Kidney (tissue), 14 donors: ENCODE results near the gene ZNF318. TPM values are rescaled to one million over a fixed set of nuclear protein-coding genes. Genes with fewer than 3 reads are reported as not detected.

ENCODE experiments used
- DNase-seq, 5 donors: peaks; one replicate each; pipeline ENCODE4 v3.0.0-alpha.2; 2013 to 2020
- FAIRE-seq: peaks from 2 replicates; lab custom pipeline; 2012; peaks lifted over from hg19 to GRCh38; lab: Jason Lieb, UNC
- H3K27ac ChIP-seq, 2 donors: one replicate each; pipeline ENCODE4 v1.7.0; 2013; ENCODE audit warnings: low read depth in 2 of 2, low read length in 2 of 2, inconsistent platforms in 1 of 2
- H3K27me3 ChIP-seq: one replicate; pipeline ENCODE4 v1.7.1; 2013; ENCODE audit warnings: low read length, inconsistent platforms; ENCODE audit not compliant: control insufficient read depth, insufficient read depth
- H3K36me3 ChIP-seq, 3 donors: one replicate each; pipeline versions ENCODE4 v1.7.0 to v1.7.1; 2013; ENCODE audit warnings: low read length in 3 of 3, control low read depth in 1 of 3, inconsistent platforms in 1 of 3; ENCODE audit not compliant: insufficient read depth in 3 of 3, control insufficient read depth in 2 of 3
- H3K4me1 ChIP-seq, 3 donors: one replicate each; pipeline versions ENCODE4 v1.7.0 to v1.7.1; 2013; ENCODE audit warnings: low read length in 3 of 3, inconsistent platforms in 1 of 3, low read depth in 1 of 3; ENCODE audit not compliant: control insufficient read depth in 2 of 3, insufficient read depth in 2 of 3
- H3K4me3 ChIP-seq, 3 donors: one replicate each; pipeline versions ENCODE4 v1.7.0 to v1.8.1; 2013; ENCODE audit warnings: low read length in 3 of 3, control low read depth in 1 of 3, inconsistent platforms in 1 of 3
- H3K9ac ChIP-seq, 3 donors: one replicate each; pipeline versions ENCODE4 v1.7.0 to v1.7.1; 2013; ENCODE audit warnings: low read length in 3 of 3, control low read depth in 1 of 3, inconsistent platforms in 1 of 3
- H3K9me3 ChIP-seq, 3 donors: one replicate each; pipeline versions ENCODE4 v1.7.0 to v1.7.1; 2013; ENCODE audit warnings: low read length in 3 of 3, control low read depth in 1 of 3, inconsistent platforms in 1 of 3; ENCODE audit not compliant: control insufficient read depth in 2 of 3, insufficient read depth in 1 of 3
- intact Hi-C: fragments of 100-400 bp; cut with DNase I; formaldehyde crosslinking; loops from one replicate; pipeline ENCODE4 v1.11.1; 2022
- polyA plus RNA-seq: library from polyadenylated mRNA; stranded (reverse); fragments of 350-450 nt; fragmentation: Illumina TruSeq; extraction: RNeasy Lipid Tissue Mini Kit (QIAGEN cat#74804); gene quantifications from one replicate; pipeline ENCODE4 v1.2.3, GENCODE V29; 2014; ENCODE audit warnings: low read depth, low replicate concordance; ENCODE audit not compliant: insufficient read depth
- total RNA-seq: library from RNA; stranded (reverse); fragmentation: NEBNext Ultra II Directional; extraction: Animal tissue kit (Norgen Biotek cat#: 25700); gene quantifications from one replicate; pipeline ENCODE4 v1.2.1, GENCODE V29; 2021
- TF ChIP-seq, protein P1 (sequence below): IDR thresholded peaks from 3 replicates; pipeline ENCODE4 v1.5.1; 2012; ENCODE audit warnings: mild to moderate bottlenecking, moderate library complexity, borderline replicate concordance; ENCODE audit not compliant: insufficient read depth; ENCODE audit errors: extremely low read depth
- donor health status: control.
- donor health status: control.
- donor health status: control.
- donor health status: control.
- donor health status: control.
- donor health status: DM: yes; HTN: yes; CAD: no.
- donor health status: Normal renal cell carcinoma (clear cell type).

ZNF318 gene
- total and polyA plus RNA-seq, 2 donors from 2014 or later = 5.5 to 13.9 TPM

DNA sequence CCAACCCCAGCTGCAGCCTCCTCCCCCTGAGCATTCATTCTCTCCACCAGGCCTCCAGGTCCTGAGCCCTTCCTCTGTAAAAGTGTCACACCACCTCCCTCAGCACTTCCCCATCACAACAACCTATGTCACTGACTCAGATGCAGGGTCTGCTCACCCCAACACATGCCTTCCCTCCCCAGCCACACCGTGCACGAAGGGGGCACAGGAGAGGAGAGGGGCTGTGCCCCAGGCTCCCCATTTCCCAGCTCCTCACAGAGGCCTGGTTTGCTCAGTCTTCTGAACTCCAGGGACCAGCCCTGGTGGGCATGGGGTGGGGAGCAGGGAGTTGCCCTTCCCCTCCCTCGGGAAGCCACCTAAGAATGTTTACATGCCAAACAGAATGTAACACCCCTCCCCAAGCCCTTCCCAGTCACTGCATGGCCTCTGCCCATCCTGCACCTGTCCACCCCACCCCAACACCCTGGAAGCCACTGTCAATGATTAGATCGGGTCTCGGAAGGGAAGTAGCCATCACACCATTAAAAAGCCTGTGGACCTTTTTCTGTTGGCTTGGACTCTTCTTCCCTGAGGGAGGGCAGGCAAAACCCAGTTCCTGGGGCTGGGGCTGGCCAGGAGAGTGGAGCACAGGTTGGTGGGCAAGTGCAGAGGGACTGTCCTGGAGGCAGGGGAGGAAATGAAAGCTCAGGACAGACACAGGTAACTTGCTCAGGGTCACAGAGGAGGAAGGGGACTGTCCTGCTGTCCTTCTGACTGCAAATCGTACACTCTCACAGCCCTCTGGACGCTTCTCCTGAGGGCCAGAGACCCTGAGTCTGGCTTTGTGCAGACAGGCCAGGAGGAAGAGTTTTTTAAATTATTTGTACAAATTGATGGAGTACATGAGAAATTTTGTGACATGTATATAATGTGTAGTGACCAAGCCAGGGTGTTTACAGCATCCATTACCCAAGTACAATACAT lies 81.4 kb downstream of the ZNF318 start:
- intact Hi-C loops = no loop called here
- peak in 1 of 5 donors; percentile 30 for DNase-seq
- no peak for FAIRE-seq

DNA sequence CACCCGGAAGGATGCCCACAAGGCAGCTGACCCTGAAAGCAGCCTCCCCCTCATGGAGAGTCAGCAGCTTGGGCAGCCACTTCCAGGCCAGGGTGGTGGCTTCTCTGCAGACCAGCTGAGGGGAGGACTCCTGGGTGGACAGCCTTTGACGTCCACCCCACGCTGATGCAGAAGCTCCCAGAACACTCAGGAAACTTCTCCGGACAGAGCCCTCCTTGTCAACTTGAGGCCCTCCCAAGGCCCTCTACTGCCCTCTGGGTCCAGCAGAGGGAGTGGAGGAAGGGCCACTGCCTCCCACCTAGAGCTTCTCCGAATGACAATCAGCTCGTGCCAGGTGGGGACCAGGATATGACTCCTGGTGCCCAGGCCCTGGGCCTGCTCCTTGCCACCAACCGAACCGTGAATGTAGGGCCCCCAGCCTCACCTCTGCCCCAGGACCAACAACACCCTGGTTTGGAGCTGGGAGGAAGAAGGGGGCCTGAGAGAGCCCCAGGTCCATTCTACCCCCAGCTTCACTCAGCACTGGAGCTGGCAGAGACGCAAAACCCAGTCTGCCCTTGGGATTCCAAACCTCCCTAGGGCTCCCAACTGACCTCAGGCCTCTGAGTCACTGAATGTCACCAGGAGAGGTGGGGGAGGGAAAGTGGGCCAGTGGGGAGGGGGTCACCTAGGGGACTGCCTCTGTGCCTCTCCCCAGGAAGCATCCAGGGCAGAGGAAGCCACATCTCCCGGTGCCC lies 82.3 kb downstream of the ZNF318 start:
- FAIRE-seq = no peak

More for the DNA sequence above, 81.4 kb downstream of the ZNF318 start:
- Histone ChIP-seq H3K9me3 (no peaks in the 10 kb centered on the region), H3K4me1 (no peaks in the 10 kb centered on the region), H3K9ac (no peak overlapping the region), H3K4me3 (no peak overlapping the region), H3K36me3 (no peaks in the 10 kb centered on the region), H3K27me3 (no peaks in the 10 kb centered on the region), H3K27ac (no peak overlapping the region)
- TF ChIP-seq, protein P1, sequence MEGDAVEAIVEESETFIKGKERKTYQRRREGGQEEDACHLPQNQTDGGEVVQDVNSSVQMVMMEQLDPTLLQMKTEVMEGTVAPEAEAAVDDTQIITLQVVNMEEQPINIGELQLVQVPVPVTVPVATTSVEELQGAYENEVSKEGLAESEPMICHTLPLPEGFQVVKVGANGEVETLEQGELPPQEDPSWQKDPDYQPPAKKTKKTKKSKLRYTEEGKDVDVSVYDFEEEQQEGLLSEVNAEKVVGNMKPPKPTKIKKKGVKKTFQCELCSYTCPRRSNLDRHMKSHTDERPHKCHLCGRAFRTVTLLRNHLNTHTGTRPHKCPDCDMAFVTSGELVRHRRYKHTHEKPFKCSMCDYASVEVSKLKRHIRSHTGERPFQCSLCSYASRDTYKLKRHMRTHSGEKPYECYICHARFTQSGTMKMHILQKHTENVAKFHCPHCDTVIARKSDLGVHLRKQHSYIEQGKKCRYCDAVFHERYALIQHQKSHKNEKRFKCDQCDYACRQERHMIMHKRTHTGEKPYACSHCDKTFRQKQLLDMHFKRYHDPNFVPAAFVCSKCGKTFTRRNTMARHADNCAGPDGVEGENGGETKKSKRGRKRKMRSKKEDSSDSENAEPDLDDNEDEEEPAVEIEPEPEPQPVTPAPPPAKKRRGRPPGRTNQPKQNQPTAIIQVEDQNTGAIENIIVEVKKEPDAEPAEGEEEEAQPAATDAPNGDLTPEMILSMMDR = no peak

DNA sequence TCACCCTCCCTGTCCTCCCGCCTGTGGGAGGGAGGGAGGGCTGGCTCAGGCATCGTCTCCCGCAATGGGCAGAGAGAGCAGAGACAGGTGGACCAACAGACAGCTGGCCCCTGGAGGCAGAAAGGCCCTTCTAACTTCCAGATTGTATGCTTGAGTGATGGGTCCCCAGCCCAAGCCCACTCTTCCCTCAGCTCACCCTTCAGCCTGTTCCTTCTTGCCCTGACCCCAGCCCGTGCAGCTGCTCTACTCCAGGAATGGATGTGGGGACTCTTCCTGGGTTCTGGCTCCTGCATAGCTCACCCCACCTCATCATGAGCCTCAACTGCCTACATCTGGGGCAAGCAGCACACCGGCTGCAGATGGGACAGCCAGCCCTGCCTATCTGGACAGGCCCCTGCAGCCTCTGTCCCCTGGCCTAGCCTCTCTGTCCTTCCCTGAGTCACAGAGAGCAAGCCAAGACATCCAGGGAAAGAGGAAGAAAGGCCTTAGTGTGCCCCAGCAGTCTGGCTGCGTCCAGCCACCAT lies 82.9 kb downstream of the ZNF318 start:
- H3K27ac ChIP-seq = no peak overlapping the region
- intact Hi-C loops = no loop called here
- FAIRE-seq (no peak), DNase-seq (peak in 1 of 5 donors; percentile 41)
- H3K9me3 ChIP-seq = no peaks in the 10 kb centered on the region
- TF ChIP-seq, protein P1 = no peak
- H3K4me1 ChIP-seq = no peaks in the 10 kb centered on the region
- no peaks in the 10 kb centered on the region for H3K36me3 ChIP-seq
- no peak overlapping the region for H3K4me3 ChIP-seq
- H3K27me3 ChIP-seq = no peaks in the 10 kb centered on the region
- H3K9ac ChIP-seq = no peak overlapping the region

More for the DNA sequence above, 82.3 kb downstream of the ZNF318 start:
- DNase-seq = peak in 3 of 5 donors; percentile 33 to 58 (median 43)
- Histone ChIP-seq H3K27ac (no peak overlapping the region), H3K4me1 (no peaks in the 10 kb centered on the region), H3K9ac (no peak overlapping the region), H3K36me3 (no peaks in the 10 kb centered on the region), H3K4me3 (no peak overlapping the region), H3K27me3 (no peaks in the 10 kb centered on the region), H3K9me3 (no peaks in the 10 kb centered on the region)
- intact Hi-C loops = no loop called here
- TF ChIP-seq, protein P1 = no peak

Other genes with a start within 250 kb of the ZNF318 start
- 30.6 TPM for gene SRF, start 198.4 kb downstream of the ZNF318 start, total RNA-seq
- gene SRF, start 198.4 kb downstream of the ZNF318 start, polyA plus RNA-seq = 13.8 TPM
- gene CUL9, start 187.5 kb downstream of the ZNF318 start, total RNA-seq = 47.3 TPM
- 34.7 TPM for gene CUL9, start 187.5 kb downstream of the ZNF318 start, polyA plus RNA-seq
- gene DNPH1, start 140.2 kb downstream of the ZNF318 start, total RNA-seq = 74.3 TPM
- gene DNPH1, start 140.2 kb downstream of the ZNF318 start, polyA plus RNA-seq = 373 TPM
- gene TTBK1, start 126.2 kb downstream of the ZNF318 start, total RNA-seq = 0.31 TPM
- 0.26 TPM for gene TTBK1, start 126.2 kb downstream of the ZNF318 start, polyA plus RNA-seq
- 2.0 TPM for gene SLC22A7, start 71.4 kb downstream of the ZNF318 start, total RNA-seq
- gene SLC22A7, start 71.4 kb downstream of the ZNF318 start, polyA plus RNA-seq = 34.8 TPM
- gene CRIP3, start 60.8 kb downstream of the ZNF318 start, total RNA-seq = 5.6 TPM
- 14.3 TPM for gene CRIP3, start 60.8 kb downstream of the ZNF318 start, polyA plus RNA-seq
- 30.2 TPM for gene ABCC10, start 57.9 kb upstream of the ZNF318 start, total RNA-seq
- gene ABCC10, start 57.9 kb upstream of the ZNF318 start, polyA plus RNA-seq = 12.0 TPM
- 0.50 TPM for gene DLK2, start 85.9 kb upstream of the ZNF318 start, total RNA-seq
- not detected for gene DLK2, start 85.9 kb upstream of the ZNF318 start, polyA plus RNA-seq
- 38.5 TPM for gene TJAP1, start 107.9 kb upstream of the ZNF318 start, total RNA-seq
- gene TJAP1, start 107.9 kb upstream of the ZNF318 start, polyA plus RNA-seq = 13.6 TPM
- gene LRRC73, start 140.7 kb upstream of the ZNF318 start, total RNA-seq = 1.5 TPM
- 4.6 TPM for gene LRRC73, start 140.7 kb upstream of the ZNF318 start, polyA plus RNA-seq
- 107 TPM for gene YIPF3, start 147.3 kb upstream of the ZNF318 start, total RNA-seq
- gene YIPF3, start 147.3 kb upstream of the ZNF318 start, polyA plus RNA-seq = 114 TPM
- 41.3 TPM for gene POLR1C, start 147.4 kb upstream of the ZNF318 start, total RNA-seq
- 27.5 TPM for gene POLR1C, start 147.4 kb upstream of the ZNF318 start, polyA plus RNA-seq
- 34.3 TPM for gene XPO5, start 206.4 kb upstream of the ZNF318 start, total RNA-seq
- 7.5 TPM for gene XPO5, start 206.4 kb upstream of the ZNF318 start, polyA plus RNA-seq
- 16.8 TPM for gene POLH, start 206.5 kb upstream of the ZNF318 start, total RNA-seq
- gene POLH, start 206.5 kb upstream of the ZNF318 start, polyA plus RNA-seq = 1.8 TPM